ENCODE data around the gene HPS4.

GRCh38 chr22:26439559-26439958 lies 44.0 kb downstream of the HPS4 start:
- TF ChIP-seq POLR2A (IDR thresholded peaks at IDR 0.05): no peak
- TF ChIP-seq, protein P1, sequence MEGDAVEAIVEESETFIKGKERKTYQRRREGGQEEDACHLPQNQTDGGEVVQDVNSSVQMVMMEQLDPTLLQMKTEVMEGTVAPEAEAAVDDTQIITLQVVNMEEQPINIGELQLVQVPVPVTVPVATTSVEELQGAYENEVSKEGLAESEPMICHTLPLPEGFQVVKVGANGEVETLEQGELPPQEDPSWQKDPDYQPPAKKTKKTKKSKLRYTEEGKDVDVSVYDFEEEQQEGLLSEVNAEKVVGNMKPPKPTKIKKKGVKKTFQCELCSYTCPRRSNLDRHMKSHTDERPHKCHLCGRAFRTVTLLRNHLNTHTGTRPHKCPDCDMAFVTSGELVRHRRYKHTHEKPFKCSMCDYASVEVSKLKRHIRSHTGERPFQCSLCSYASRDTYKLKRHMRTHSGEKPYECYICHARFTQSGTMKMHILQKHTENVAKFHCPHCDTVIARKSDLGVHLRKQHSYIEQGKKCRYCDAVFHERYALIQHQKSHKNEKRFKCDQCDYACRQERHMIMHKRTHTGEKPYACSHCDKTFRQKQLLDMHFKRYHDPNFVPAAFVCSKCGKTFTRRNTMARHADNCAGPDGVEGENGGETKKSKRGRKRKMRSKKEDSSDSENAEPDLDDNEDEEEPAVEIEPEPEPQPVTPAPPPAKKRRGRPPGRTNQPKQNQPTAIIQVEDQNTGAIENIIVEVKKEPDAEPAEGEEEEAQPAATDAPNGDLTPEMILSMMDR (IDR thresholded peaks at IDR 0.05): no peak
